Measurements from ENCODE around the gene GRID1. TPM values are rescaled to one million over a fixed set of nuclear protein-coding genes. Genes with fewer than 3 reads are reported as not detected.

GRID1 gene
- total RNA-seq, 1 experiment from 2014 or later: 0.37 TPM

- no peak for TF ChIP-seq USF2 (CRISPR knock-in tag; IDR thresholded peaks at IDR 0.05)
These were observed 153.4 kb downstream of the GRID1 start (continued) for GRCh38 chr10:86213148-86213547.

- TF ChIP-seq OVOL2 (CRISPR knock-in tag; IDR thresholded peaks at IDR 0.05; ENCODE audit: borderline replicate concordance) (no peak), SOX15 (CRISPR knock-in tag; IDR thresholded peaks at IDR 0.05) (no peak)
- CTCF ChIA-PET: interaction anchor here (1.0 kb wide), 1 partner anchor 137 kb away, joined by 3 read pairs; no protein-coding TSS in a partner anchor
These were observed 154.2 kb downstream of the GRID1 start for GRCh38 chr10:86212391-86212700.

GRCh38 chr10:86211691-86212390 is 154.8 kb downstream of the GRID1 start:
- Mint-ChIP-seq H3K27me3 (ENCODE audit: low read depth) (no peaks in the 10 kb centered on the region), H3K9me3 (peaks cover 8% of the 10 kb centered on the region; the same call in 1 of the 2 replicates), H3K27ac (no peak overlapping the region), H3K4me3 (no peak overlapping the region), H3K36me3 (no peaks in the 10 kb centered on the region), H3K4me1 (no peaks in the 10 kb centered on the region)
- DNase-seq (ENCODE audit: low spot score): no peak
- peak; percentile 64 for ATAC-seq
- ChIA-PET CTCF (no interaction called here), POLR2A (interaction anchor here (0.6 kb wide), 1 partner anchor 171 kb away, joined by 3 read pairs; no protein-coding TSS in a partner anchor)
- TF ChIP-seq MYBL2 (CRISPR knock-in tag; IDR thresholded peaks at IDR 0.05) (no peak), PREB (CRISPR knock-in tag; IDR thresholded peaks at IDR 0.05; ENCODE audit: borderline replicate concordance) (no peak), NFE2L1 (CRISPR knock-in tag; IDR thresholded peaks at IDR 0.05) (no peak)

More at GRCh38 chr10:86212391-86212700, 154.2 kb downstream of the GRID1 start:
- no peaks in the 10 kb centered on the region for H3K36me3 Mint-ChIP-seq
- ATAC-seq: no peak
- H3K4me3 Mint-ChIP-seq: no peak overlapping the region
- H3K4me1 Mint-ChIP-seq: no peaks in the 10 kb centered on the region
- H3K27ac Mint-ChIP-seq: no peak overlapping the region
- H3K27me3 Mint-ChIP-seq (ENCODE audit: low read depth): no peaks in the 10 kb centered on the region
- POLR2A ChIA-PET: no interaction called here
- peaks cover 8% of the 10 kb centered on the region; the same call in 1 of the 2 replicates for H3K9me3 Mint-ChIP-seq
- no peak for DNase-seq (ENCODE audit: low spot score)

- no peak for DNase-seq (ENCODE audit: low spot score)
- ATAC-seq: no peak
- H3K4me3 Mint-ChIP-seq: no peak overlapping the region
- H3K27ac Mint-ChIP-seq: no peak overlapping the region
- H3K4me1 Mint-ChIP-seq: no peaks in the 10 kb centered on the region
- H3K9me3 Mint-ChIP-seq: no peaks in the 10 kb centered on the region
- H3K36me3 Mint-ChIP-seq: no peaks in the 10 kb centered on the region
- POLR2A ChIA-PET: no interaction called here
- TF ChIP-seq CREB1 (CRISPR knock-in tag; IDR thresholded peaks at IDR 0.05) (no peak), ESRRA (CRISPR knock-in tag; IDR thresholded peaks at IDR 0.05; ENCODE audit: borderline replicate concordance) (no peak), NR2C2 (CRISPR knock-in tag; IDR thresholded peaks at IDR 0.05) (no peak), TEAD4 (CRISPR knock-in tag; IDR thresholded peaks at IDR 0.05) (no peak), NFATC4 (CRISPR knock-in tag; IDR thresholded peaks at IDR 0.05) (no peak), CBFB (CRISPR knock-in tag; IDR thresholded peaks at IDR 0.05; ENCODE audit: low read depth) (no peak), ZNF121 (CRISPR knock-in tag; IDR thresholded peaks at IDR 0.05) (no peak), MLX (CRISPR knock-in tag; IDR thresholded peaks at IDR 0.05) (no peak)
- CTCF ChIA-PET: interaction anchor here (1.4 kb wide), 1 partner anchor 139 kb away, joined by 4 read pairs; no protein-coding TSS in a partner anchor
- no peaks in the 10 kb centered on the region for H3K27me3 Mint-ChIP-seq (ENCODE audit: low read depth)
These were observed 156.2 kb downstream of the GRID1 start for GRCh38 chr10:86210416-86210815.

- H3K27me3 Mint-ChIP-seq (ENCODE audit: low read depth): no peaks in the 10 kb centered on the region
- DNase-seq (ENCODE audit: low spot score) (no peak), ATAC-seq (no peak)
- no peak overlapping the region for H3K4me3 Mint-ChIP-seq
- H3K36me3 Mint-ChIP-seq: no peaks in the 10 kb centered on the region
- no peak overlapping the region for H3K27ac Mint-ChIP-seq
- ChIA-PET CTCF (interaction anchor here (0.8 to 1.4 kb wide), 2 partner anchors 110 to 139 kb away, joined by 3 to 4 read pairs; no protein-coding TSS in a partner anchor), POLR2A (no interaction called here)
- H3K4me1 Mint-ChIP-seq: no peaks in the 10 kb centered on the region
- no peaks in the 10 kb centered on the region for H3K9me3 Mint-ChIP-seq
- TF ChIP-seq CDX4 (CRISPR knock-in tag; IDR thresholded peaks at IDR 0.05; ENCODE audit: borderline replicate concordance) (no peak), NFE2L1 (CRISPR knock-in tag; IDR thresholded peaks at IDR 0.05) (no peak), PREB (CRISPR knock-in tag; IDR thresholded peaks at IDR 0.05; ENCODE audit: borderline replicate concordance) (no peak), ESRRA (CRISPR knock-in tag; IDR thresholded peaks at IDR 0.05; ENCODE audit: borderline replicate concordance) (no peak), NFYB (CRISPR knock-in tag; conservative IDR thresholded peaks at IDR 0.05; ENCODE audit: low read depth) (no peak), ERG (CRISPR knock-in tag; IDR thresholded peaks at IDR 0.05) (no peak), MAX (CRISPR knock-in tag; IDR thresholded peaks at IDR 0.05) (no peak), TEAD1 (CRISPR knock-in tag; IDR thresholded peaks at IDR 0.05) (no peak), ZNF416 (CRISPR knock-in tag; IDR thresholded peaks at IDR 0.05) (no peak), ZNF232 (CRISPR knock-in tag; IDR thresholded peaks at IDR 0.05) (no peak), ZBTB21 (CRISPR knock-in tag; IDR thresholded peaks at IDR 0.05; ENCODE audit: borderline replicate concordance) (no peak)
These were observed 156.9 kb downstream of the GRID1 start for GRCh38 chr10:86209726-86210125.

Data from WTC11 (cell line).